Gastrocnemius medialis (tissue), 4 donors: ENCODE measurements around the gene PEX5L.

Source experiments
- POLR2A ChIP-seq, 2 donors: fragments of 450-650 bp; IDR thresholded peaks; one replicate each; pipeline ENCODE4 v1.6.1; 2017; ENCODE audit warnings: antibody characterized with exemption in 2 of 2, mild to moderate bottlenecking in 2 of 2, moderate library complexity in 2 of 2
- TF ChIP-seq, protein P1 (sequence below), 5 experiments: fragments of 450-650 bp in 3 of 5; fragments of 200-600 bp in 2 of 5; sonication (generic) in 2 of 5; IDR thresholded peaks in 4 of 5; conservative IDR thresholded peaks in 1 of 5; 1 replicate in 4 of 5; 2 replicates in 1 of 5; pipeline ENCODE4 v1.5.1; 2016 to 2019; ENCODE audit warnings: antibody characterized with exemption in 5 of 5, mild to moderate bottlenecking in 3 of 5, moderate library complexity in 3 of 5

DNA sequence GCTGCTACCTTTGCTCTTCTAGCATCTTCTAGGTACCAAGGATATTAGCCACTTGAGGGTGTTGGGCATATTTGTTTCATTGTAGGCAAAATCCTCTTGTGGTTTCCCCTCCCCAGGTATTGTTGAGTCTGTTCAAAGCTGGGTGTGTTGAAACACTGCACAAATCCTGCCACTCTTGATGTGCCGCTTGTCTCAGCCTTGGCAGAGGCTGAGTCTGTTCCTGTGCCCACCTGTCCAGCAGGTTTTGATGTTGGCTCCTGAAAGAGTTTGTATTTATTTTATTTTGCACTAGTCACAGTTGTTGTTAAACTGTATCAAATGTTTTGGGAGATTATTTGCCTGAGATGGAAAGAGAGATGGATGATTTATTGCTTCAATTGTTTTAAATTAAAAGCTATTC, 247.7 kb downstream of the PEX5L start:
- TF ChIP-seq, protein P1, sequence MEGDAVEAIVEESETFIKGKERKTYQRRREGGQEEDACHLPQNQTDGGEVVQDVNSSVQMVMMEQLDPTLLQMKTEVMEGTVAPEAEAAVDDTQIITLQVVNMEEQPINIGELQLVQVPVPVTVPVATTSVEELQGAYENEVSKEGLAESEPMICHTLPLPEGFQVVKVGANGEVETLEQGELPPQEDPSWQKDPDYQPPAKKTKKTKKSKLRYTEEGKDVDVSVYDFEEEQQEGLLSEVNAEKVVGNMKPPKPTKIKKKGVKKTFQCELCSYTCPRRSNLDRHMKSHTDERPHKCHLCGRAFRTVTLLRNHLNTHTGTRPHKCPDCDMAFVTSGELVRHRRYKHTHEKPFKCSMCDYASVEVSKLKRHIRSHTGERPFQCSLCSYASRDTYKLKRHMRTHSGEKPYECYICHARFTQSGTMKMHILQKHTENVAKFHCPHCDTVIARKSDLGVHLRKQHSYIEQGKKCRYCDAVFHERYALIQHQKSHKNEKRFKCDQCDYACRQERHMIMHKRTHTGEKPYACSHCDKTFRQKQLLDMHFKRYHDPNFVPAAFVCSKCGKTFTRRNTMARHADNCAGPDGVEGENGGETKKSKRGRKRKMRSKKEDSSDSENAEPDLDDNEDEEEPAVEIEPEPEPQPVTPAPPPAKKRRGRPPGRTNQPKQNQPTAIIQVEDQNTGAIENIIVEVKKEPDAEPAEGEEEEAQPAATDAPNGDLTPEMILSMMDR (IDR thresholded peaks at IDR 0.05 in 4 of 5, conservative IDR thresholded peaks at IDR 0.05 in 1 of 5): no peak
- TF ChIP-seq POLR2A (IDR thresholded peaks at IDR 0.05): no peak
